Neural cell (in vitro differentiated cells): ENCODE measurements around the gene TENT5C. TPM values are rescaled to one million over a fixed set of nuclear protein-coding genes. Genes with fewer than 3 reads are reported as not detected.

Source experiments
- H2AFZ ChIP-seq: fragments of 200-600, 300-800 bp; sonication (generic), shearing (Covaris generic); 2 replicates; pipeline ENCODE4 v1.6.0; 2014; ENCODE audit warnings: low read depth, mild to moderate bottlenecking, antibody characterized with exemption, low read length, moderate library complexity
- H3F3A ChIP-seq: fragments of 200-600 bp; shearing (Covaris generic); 2 replicates; pipeline ENCODE4 v1.6.1; 2016; ENCODE audit warnings: mild to moderate bottlenecking, moderate library complexity, mixed read lengths, antibody characterized with exemption, low read length; ENCODE audit not compliant: insufficient read depth, poor library complexity, severe bottlenecking
- H3K27ac ChIP-seq: fragments of 200-600, 300-800 bp; sonication (generic), shearing (Covaris generic); 2 replicates; pipeline ENCODE4 v1.5.1; 2014; ENCODE audit warnings: mild to moderate bottlenecking, low read length, moderate library complexity
- H3K27me3 ChIP-seq: fragments of 300-800, 200-600 bp; sonication (generic), shearing (Covaris generic); 2 replicates; pipeline ENCODE4 v1.6.0; 2014; ENCODE audit warnings: mild to moderate bottlenecking, low read depth, low read length, moderate library complexity; ENCODE audit not compliant: insufficient read depth
- H3K36me3 ChIP-seq: fragments of 300-800, 200-600 bp; sonication (generic), shearing (Covaris generic); 2 replicates; pipeline ENCODE4 v1.5.1; 2014; ENCODE audit warnings: mild to moderate bottlenecking, antibody characterized with exemption, low read length, moderate library complexity; ENCODE audit not compliant: insufficient read depth
- H3K4me2 ChIP-seq: fragments of 300-800, 200-600 bp; sonication (generic), shearing (Covaris generic); 2 replicates; pipeline ENCODE4 v1.6.0; 2014; ENCODE audit warnings: mild to moderate bottlenecking, low read length
- H3K4me3 ChIP-seq: fragments of 300-800, 200-600 bp; sonication (generic), shearing (Covaris generic); 2 replicates; pipeline ENCODE4 v1.5.1; 2014; ENCODE audit warnings: mild to moderate bottlenecking, low read length, moderate library complexity
- H3K79me2 ChIP-seq: fragments of 200-600 bp; shearing (Covaris generic); replicated peaks from 2 replicates; pipeline ENCODE4 v1.6.0; 2014; ENCODE audit warnings: mild to moderate bottlenecking, low read length, moderate library complexity; ENCODE audit not compliant: insufficient read depth
- H3K9ac ChIP-seq: fragments of 300-800, 200-600 bp; sonication (generic), shearing (Covaris generic); 2 replicates; pipeline ENCODE4 v1.6.1; 2016; ENCODE audit warnings: mild to moderate bottlenecking, low read length, mixed read lengths
- H3K9me2 ChIP-seq: fragments of 200-600 bp; shearing (Covaris generic); 2 replicates; pipeline ENCODE4 v1.6.1; 2016; ENCODE audit warnings: mild to moderate bottlenecking, low read length, mixed read lengths; ENCODE audit not compliant: insufficient read depth
- H3K9me3 ChIP-seq: fragments of 200-600, 300-800 bp; sonication (generic), shearing (Covaris generic); 2 replicates; pipeline ENCODE4 v1.6.1; 2016; ENCODE audit warnings: mild to moderate bottlenecking, mixed run types, low read length, moderate library complexity, mixed read lengths
- H4K20me1 ChIP-seq: fragments of 200-600 bp; shearing (Covaris generic); 2 replicates; pipeline ENCODE4 v1.6.1; 2016; ENCODE audit warnings: mild to moderate bottlenecking, mixed run types; ENCODE audit not compliant: insufficient read depth
- CTCF ChIP-seq: fragments of 450-650 bp; IDR thresholded peaks from 2 replicates; pipeline ENCODE4 v1.5.1; 2014; ENCODE audit warnings: antibody characterized with exemption, mild to moderate bottlenecking, moderate library complexity; ENCODE audit not compliant: poor library complexity, severe bottlenecking
- EP300 ChIP-seq: fragments of 450-650 bp; conservative IDR thresholded peaks from 2 replicates; pipeline ENCODE4 v1.6.1; 2014; ENCODE audit warnings: antibody characterized with exemption, mild to moderate bottlenecking, moderate library complexity; ENCODE audit not compliant: poor library complexity, severe bottlenecking
- EZH2 ChIP-seq: fragments of 200-600, 300-800 bp; shearing (Covaris generic), sonication (generic); IDR thresholded peaks from 2 replicates; pipeline ENCODE4 v1.6.1; 2014; ENCODE audit warnings: antibody characterized with exemption, low read length, borderline replicate concordance, mild to moderate bottlenecking; ENCODE audit not compliant: insufficient read depth, poor library complexity, severe bottlenecking
- MXI1 ChIP-seq: fragments of 450-650 bp; conservative IDR thresholded peaks from 2 replicates; pipeline ENCODE4 v1.6.1; 2014; ENCODE audit warnings: antibody characterized with exemption, mild to moderate bottlenecking; ENCODE audit not compliant: poor library complexity, severe bottlenecking
- POLR2AphosphoS5 ChIP-seq: IDR thresholded peaks from 2 replicates; pipeline ENCODE4 v1.6.1; 2012
- RAD21 ChIP-seq: fragments of 450-650 bp; conservative IDR thresholded peaks from 2 replicates; pipeline ENCODE4 v1.6.1; 2014; ENCODE audit warnings: antibody characterized with exemption, mild to moderate bottlenecking, moderate library complexity
- REST ChIP-seq: IDR thresholded peaks from 2 replicates; pipeline ENCODE4 v1.6.1; 2012; ENCODE audit warnings: borderline replicate concordance
- SMC3 ChIP-seq: fragments of 450-650 bp; conservative IDR thresholded peaks from 2 replicates; pipeline ENCODE4 v1.6.1; 2014; ENCODE audit warnings: antibody characterized with exemption, mild to moderate bottlenecking, moderate library complexity; ENCODE audit not compliant: poor library complexity
- TAF1 ChIP-seq: IDR thresholded peaks from 2 replicates; pipeline ENCODE4 v1.6.1; 2012; ENCODE audit warnings: low read depth
- polyA plus RNA-seq: library from polyadenylated mRNA; depleted of rRNA; stranded (reverse); fragments of >200 nt; gene quantifications from 2 replicates; pipeline ENCODE4 v1.2.3, GENCODE V29; 2014

Gene TENT5C
- polyA plus RNA-seq, 1 donor from 2014 or later, result 0.05 TPM

GRCh38 chr1:117652421-117652820 is 46.6 kb downstream of the TENT5C start:
- Histone ChIP-seq H3K9me3 (no peaks in the 10 kb centered on the region), H3K79me2 (no peaks in the 10 kb centered on the region), H3K27me3 (no peaks in the 10 kb centered on the region), H4K20me1 (no peaks in the 10 kb centered on the region), H2AFZ (no peak overlapping the region), H3K4me2 (no peak overlapping the region), H3K36me3 (no peaks in the 10 kb centered on the region), H3K4me3 (no peak overlapping the region), H3K27ac (no peak overlapping the region), H3K9me2 (no peaks in the 10 kb centered on the region), H3K9ac (no peak overlapping the region), H3F3A (no peaks in the 10 kb centered on the region)
- no peak for TF ChIP-seq EP300
- TF ChIP-seq CTCF, result no peak
- no peak for TF ChIP-seq EZH2
- no peak for TF ChIP-seq POLR2AphosphoS5
- TF ChIP-seq TAF1, result no peak
- no peak for TF ChIP-seq SMC3
- no peak for TF ChIP-seq MXI1
- no peak for TF ChIP-seq REST
- no peak for TF ChIP-seq RAD21

GRCh38 chr1:117653195-117653594 is 47.3 kb downstream of the TENT5C start:
- H3K27me3 ChIP-seq, result no peaks in the 10 kb centered on the region
- no peaks in the 10 kb centered on the region for H3K9me3 ChIP-seq
- H2AFZ ChIP-seq, result no peak overlapping the region
- no peaks in the 10 kb centered on the region for H3F3A ChIP-seq
- no peak for TF ChIP-seq REST
- no peaks in the 10 kb centered on the region for H3K36me3 ChIP-seq
- no peak overlapping the region for H3K27ac ChIP-seq
- H3K4me3 ChIP-seq, result no peak overlapping the region
- H3K9me2 ChIP-seq, result no peaks in the 10 kb centered on the region
- H4K20me1 ChIP-seq, result no peaks in the 10 kb centered on the region
- H3K79me2 ChIP-seq, result no peaks in the 10 kb centered on the region
- H3K9ac ChIP-seq, result no peak overlapping the region
- H3K4me2 ChIP-seq, result no peak overlapping the region
